ENCODE data around the gene TMEM101. TPM values are rescaled to one million over a fixed set of nuclear protein-coding genes. Genes with fewer than 3 reads are reported as not detected.
A peak's percentile ranks its signal among the peaks of the same experiment; 100 is the strongest.

The TMEM101 gene
- total RNA-seq, 1 experiment from 2014 or later = 32.1 TPM

GRCh38 chr17:44005527-44006271 lies 9.1 kb downstream of the TMEM101 start (continued):
- TF ChIP-seq, protein P1, sequence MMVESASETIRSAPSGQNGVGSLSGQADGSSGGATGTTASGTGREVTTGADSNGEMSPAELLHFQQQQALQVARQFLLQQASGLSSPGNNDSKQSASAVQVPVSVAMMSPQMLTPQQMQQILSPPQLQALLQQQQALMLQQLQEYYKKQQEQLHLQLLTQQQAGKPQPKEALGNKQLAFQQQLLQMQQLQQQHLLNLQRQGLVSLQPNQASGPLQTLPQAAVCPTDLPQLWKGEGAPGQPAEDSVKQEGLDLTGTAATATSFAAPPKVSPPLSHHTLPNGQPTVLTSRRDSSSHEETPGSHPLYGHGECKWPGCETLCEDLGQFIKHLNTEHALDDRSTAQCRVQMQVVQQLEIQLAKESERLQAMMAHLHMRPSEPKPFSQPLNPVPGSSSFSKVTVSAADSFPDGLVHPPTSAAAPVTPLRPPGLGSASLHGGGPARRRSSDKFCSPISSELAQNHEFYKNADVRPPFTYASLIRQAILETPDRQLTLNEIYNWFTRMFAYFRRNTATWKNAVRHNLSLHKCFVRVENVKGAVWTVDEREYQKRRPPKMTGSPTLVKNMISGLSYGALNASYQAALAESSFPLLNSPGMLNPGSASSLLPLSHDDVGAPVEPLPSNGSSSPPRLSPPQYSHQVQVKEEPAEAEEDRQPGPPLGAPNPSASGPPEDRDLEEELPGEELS (CRISPR knock-in tag; IDR thresholded peaks at IDR 0.05) = 0 out of 2 replicates have a peak, but pooled peaks have one; percentile 58
- TF ChIP-seq ZBTB21 (CRISPR knock-in tag; IDR thresholded peaks at IDR 0.05; ENCODE audit: borderline replicate concordance) = no peak
- peak; percentile 34; the same call in 1 of the 2 replicates for TF ChIP-seq HMGXB4 (CRISPR knock-in tag; IDR thresholded peaks at IDR 0.05)

GRCh38 chr17:44004761-44005526 lies 9.8 kb downstream of the TMEM101 start:
- ChIA-PET POLR2A (interaction anchor here (0.9 to 1.2 kb wide), 2 partner anchors 10 to 61 kb away, joined by 4 to 5 read pairs; partner anchors contain the start of gene TMEM101), CTCF (interaction anchor here (0.5 to 7.0 kb wide), 20 partner anchors 11 to 349 kb away, joined by 3 to 74 read pairs (median 5); partner anchors contain the start of genes PPY and PYY)
- DNase-seq (ENCODE audit: low spot score) = peak; percentile 44
- H3K36me3 Mint-ChIP-seq = peaks cover 3% of the 10 kb centered on the region; the same call in 1 of the 2 replicates
- 0 out of 2 replicates have a peak, but pooled peaks have one; percentile 0 for ATAC-seq
- no peaks in the 10 kb centered on the region for H3K9me3 Mint-ChIP-seq
- TF ChIP-seq, protein P2, sequence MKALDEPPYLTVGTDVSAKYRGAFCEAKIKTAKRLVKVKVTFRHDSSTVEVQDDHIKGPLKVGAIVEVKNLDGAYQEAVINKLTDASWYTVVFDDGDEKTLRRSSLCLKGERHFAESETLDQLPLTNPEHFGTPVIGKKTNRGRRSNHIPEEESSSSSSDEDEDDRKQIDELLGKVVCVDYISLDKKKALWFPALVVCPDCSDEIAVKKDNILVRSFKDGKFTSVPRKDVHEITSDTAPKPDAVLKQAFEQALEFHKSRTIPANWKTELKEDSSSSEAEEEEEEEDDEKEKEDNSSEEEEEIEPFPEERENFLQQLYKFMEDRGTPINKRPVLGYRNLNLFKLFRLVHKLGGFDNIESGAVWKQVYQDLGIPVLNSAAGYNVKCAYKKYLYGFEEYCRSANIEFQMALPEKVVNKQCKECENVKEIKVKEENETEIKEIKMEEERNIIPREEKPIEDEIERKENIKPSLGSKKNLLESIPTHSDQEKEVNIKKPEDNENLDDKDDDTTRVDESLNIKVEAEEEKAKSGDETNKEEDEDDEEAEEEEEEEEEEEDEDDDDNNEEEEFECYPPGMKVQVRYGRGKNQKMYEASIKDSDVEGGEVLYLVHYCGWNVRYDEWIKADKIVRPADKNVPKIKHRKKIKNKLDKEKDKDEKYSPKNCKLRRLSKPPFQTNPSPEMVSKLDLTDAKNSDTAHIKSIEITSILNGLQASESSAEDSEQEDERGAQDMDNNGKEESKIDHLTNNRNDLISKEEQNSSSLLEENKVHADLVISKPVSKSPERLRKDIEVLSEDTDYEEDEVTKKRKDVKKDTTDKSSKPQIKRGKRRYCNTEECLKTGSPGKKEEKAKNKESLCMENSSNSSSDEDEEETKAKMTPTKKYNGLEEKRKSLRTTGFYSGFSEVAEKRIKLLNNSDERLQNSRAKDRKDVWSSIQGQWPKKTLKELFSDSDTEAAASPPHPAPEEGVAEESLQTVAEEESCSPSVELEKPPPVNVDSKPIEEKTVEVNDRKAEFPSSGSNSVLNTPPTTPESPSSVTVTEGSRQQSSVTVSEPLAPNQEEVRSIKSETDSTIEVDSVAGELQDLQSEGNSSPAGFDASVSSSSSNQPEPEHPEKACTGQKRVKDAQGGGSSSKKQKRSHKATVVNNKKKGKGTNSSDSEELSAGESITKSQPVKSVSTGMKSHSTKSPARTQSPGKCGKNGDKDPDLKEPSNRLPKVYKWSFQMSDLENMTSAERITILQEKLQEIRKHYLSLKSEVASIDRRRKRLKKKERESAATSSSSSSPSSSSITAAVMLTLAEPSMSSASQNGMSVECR (CRISPR knock-in tag; IDR thresholded peaks at IDR 0.05; ENCODE audit: borderline replicate concordance) = peak; percentile 22; the same call in 1 of the 2 replicates
- TF ChIP-seq, protein P3, sequence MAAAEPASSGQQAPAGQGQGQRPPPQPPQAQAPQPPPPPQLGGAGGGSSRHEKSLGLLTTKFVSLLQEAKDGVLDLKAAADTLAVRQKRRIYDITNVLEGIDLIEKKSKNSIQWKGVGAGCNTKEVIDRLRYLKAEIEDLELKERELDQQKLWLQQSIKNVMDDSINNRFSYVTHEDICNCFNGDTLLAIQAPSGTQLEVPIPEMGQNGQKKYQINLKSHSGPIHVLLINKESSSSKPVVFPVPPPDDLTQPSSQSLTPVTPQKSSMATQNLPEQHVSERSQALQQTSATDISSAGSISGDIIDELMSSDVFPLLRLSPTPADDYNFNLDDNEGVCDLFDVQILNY (CRISPR knock-in tag; IDR thresholded peaks at IDR 0.05) = 0 out of 2 replicates have a peak, but pooled peaks have one; percentile 51
- TF ChIP-seq FOXP1 (CRISPR knock-in tag; IDR thresholded peaks at IDR 0.05; ENCODE audit: borderline replicate concordance) = peak; percentile 21; the same call in 1 of the 2 replicates
- TF ChIP-seq JAZF1 (CRISPR knock-in tag; IDR thresholded peaks at IDR 0.05) = no peak
- 0 out of 2 replicates have a peak, but pooled peaks have one; percentile 25 for TF ChIP-seq TEAD1 (CRISPR knock-in tag; IDR thresholded peaks at IDR 0.05)
- TF ChIP-seq, protein P1 (CRISPR knock-in tag; IDR thresholded peaks at IDR 0.05) = no peak
- 0 out of 2 replicates have a peak, but pooled peaks have one; percentile 30 for TF ChIP-seq TP53 (CRISPR knock-in tag; IDR thresholded peaks at IDR 0.05)
- TF ChIP-seq, protein P4, sequence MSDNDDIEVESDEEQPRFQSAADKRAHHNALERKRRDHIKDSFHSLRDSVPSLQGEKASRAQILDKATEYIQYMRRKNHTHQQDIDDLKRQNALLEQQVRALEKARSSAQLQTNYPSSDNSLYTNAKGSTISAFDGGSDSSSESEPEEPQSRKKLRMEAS (CRISPR knock-in tag; IDR thresholded peaks at IDR 0.05) = peak; percentile 63; the same call in 1 of the 2 replicates
- no peak overlapping the region for H3K27ac Mint-ChIP-seq
- peak overlapping the region; percentile 92 for H3K4me3 Mint-ChIP-seq
- peaks cover 20% of the 10 kb centered on the region for H3K4me1 Mint-ChIP-seq
- peaks cover 27% of the 10 kb centered on the region for H3K27me3 Mint-ChIP-seq (ENCODE audit: low read depth)

Data from WTC11 (cell line).